ENCODE data around the gene ZRANB2.
A peak's percentile ranks its signal among the peaks of the same experiment; 100 is the strongest.

The ZRANB2 gene

GRCh38 chr1:71068325-71069240 is 12.3 kb downstream of the ZRANB2 start:
- no peak for DNase-seq

GRCh38 chr1:71054791-71055190 is 26.0 kb downstream of the ZRANB2 start:
- no peak for DNase-seq

GRCh38 chr1:71054281-71054731 is 26.5 kb downstream of the ZRANB2 start:
- DNase-seq, result no peak

GRCh38 chr1:71053758-71054157 is 27.1 kb downstream of the ZRANB2 start:
- DNase-seq, result no peak

GRCh38 chr1:71053146-71053545 is 27.7 kb downstream of the ZRANB2 start:
- DNase-seq, result no peak

- DNase-seq, result peak; percentile 56
These were observed 30.8 kb downstream of the ZRANB2 start for GRCh38 chr1:71049951-71050598.

- DNase-seq, result peak; percentile 24
These were observed 32.9 kb downstream of the ZRANB2 start, which contains the start of gene PTGER3 for GRCh38 chr1:71047635-71048607. Gene PTGER3, minus strand, starts transcription at chr1:71047816. Its CDS starts 239 bp downstream, at chr1:71047577.

- no peak for DNase-seq
These were observed 33.8 kb downstream of the ZRANB2 start for GRCh38 chr1:71046891-71047634.

- DNase-seq, result no peak
These were observed 35.3 kb downstream of the ZRANB2 start for GRCh38 chr1:71045463-71046028.

GRCh38 chr1:71044833-71045232 is 36.0 kb downstream of the ZRANB2 start:
- DNase-seq, result no peak

GRCh38 chr1:71043065-71043464 is 37.8 kb downstream of the ZRANB2 start:
- DNase-seq, result no peak

- DNase-seq, result peak; percentile 7
These were observed 39.0 kb downstream of the ZRANB2 start for GRCh38 chr1:71041806-71042205.

GRCh38 chr1:71039661-71040262 is 41.1 kb downstream of the ZRANB2 start:
- DNase-seq, result peak; percentile 29

- no peak for DNase-seq
These were observed 41.9 kb downstream of the ZRANB2 start for GRCh38 chr1:71038942-71039341.

GRCh38 chr1:71037829-71038620 is 42.8 kb downstream of the ZRANB2 start:
- no peak for DNase-seq

- no peak for DNase-seq
These were observed 43.8 kb downstream of the ZRANB2 start for GRCh38 chr1:71037066-71037465.

- DNase-seq, result no peak
These were observed 47.7 kb downstream of the ZRANB2 start for GRCh38 chr1:71033136-71033535.

GRCh38 chr1:71031426-71031825 is 49.4 kb downstream of the ZRANB2 start:
- DNase-seq, result peak; percentile 44

GRCh38 chr1:71030026-71030425 is 50.8 kb downstream of the ZRANB2 start:
- peak; percentile 48 for DNase-seq

GRCh38 chr1:71028981-71029380 is 51.9 kb downstream of the ZRANB2 start:
- no peak for DNase-seq

Data from fibroblast of skin of right quadriceps (primary cell).